Right cardiac atrium (tissue), 5 donors: ENCODE results near the gene SAMD5. TPM values are rescaled to one million over a fixed set of nuclear protein-coding genes. Genes with fewer than 3 reads are reported as not detected.
A peak's percentile ranks its signal among the peaks of the same experiment; 100 is the strongest.
"Not testable (repeated sequence)": the region's sequence is repeated elsewhere in the genome, so short reads cannot be mapped to it uniquely, and the experiment has no call there.

Source experiments
- ATAC-seq, 2 donors: fragments of 200-7000 bp; cut with Tn5 transposase; one replicate each; pipeline versions ENCODE4 v1.8.0 to v1.9.1; 2020; ENCODE audit warnings: moderate library complexity in 2 of 2, mild to moderate bottlenecking in 1 of 2
- DNase-seq, 3 donors: peaks; one replicate each; pipeline ENCODE4 v3.0.0-alpha.2; 2020
- H3K27ac ChIP-seq: one replicate; pipeline ENCODE4 v1.5.1; 2013; ENCODE audit warnings: mild to moderate bottlenecking, low read length, control low read depth, moderate library complexity
- H3K27me3 ChIP-seq: one replicate; pipeline ENCODE4 v1.6.1; 2013; ENCODE audit not compliant: control insufficient read depth, insufficient read depth
- H3K4me1 ChIP-seq: one replicate; pipeline ENCODE4 v1.6.1; 2013; ENCODE audit warnings: low read length; ENCODE audit not compliant: control insufficient read depth, insufficient read depth
- H3K4me3 ChIP-seq: one replicate; pipeline ENCODE4 v1.5.1; 2013; ENCODE audit warnings: low read length, control low read depth
- H3K9me3 ChIP-seq: one replicate; pipeline ENCODE4 v1.6.1; 2013; ENCODE audit warnings: low read length; ENCODE audit not compliant: control insufficient read depth
- WGBS: extraction: QIAGEN DNeasy Blood & Tissue Kit; methylation state at CpG from one replicate; pipeline ENCODE4 v1.1.7; 2013; 5-methylcytosine and 5-hydroxymethylcytosine counted together
- intact Hi-C, 4 donors: fragments of 100-400 bp; cut with DNase I; formaldehyde crosslinking; loops; one replicate each; pipeline versions ENCODE4 v1.11.0 to v1.14.0; 2022 to 2023
- polyA plus RNA-seq: library from polyadenylated mRNA; stranded (reverse); fragments of 200-250 nt; gene quantifications from one replicate; pipeline ENCODE4 v1.2.3, GENCODE V29; 2013
- total RNA-seq, 4 donors: library from RNA; stranded (reverse); fragmentation: NEBNext Ultra II Directional; extraction: Animal tissue kit (Norgen Biotek cat#: 25700); gene quantifications; one replicate each; pipeline ENCODE4 v1.2.1, GENCODE V29; 2021
- donor health status: healthy with polysubstance abuse.
- donor health status: DM: no; HTN: yes; CAD: no.
- donor health status: DM: no; HTN: no; CAD: no.
- donor health status: DM: no; HTN: yes; CAD: no; lungs with severe emphysema.
- donor health status: DM: yes; HTN: yes; CAD: no.

Gene SAMD5
- total and polyA plus RNA-seq, 5 donors = 1.0 to 2.9 (median 1.8) TPM

- Histone ChIP-seq H3K27ac (no peak overlapping the region), H3K27me3 (no peaks in the 10 kb centered on the region), H3K4me1 (no peaks in the 10 kb centered on the region), H3K4me3 (no peak overlapping the region), H3K9me3 (no peaks in the 10 kb centered on the region)
- DNase-seq = no peak
- intact Hi-C loops = no loop called here
- no peak for ATAC-seq
Observed at GRCh38 chr6:147528511-147529145, 20.1 kb downstream of the SAMD5 start.

GRCh38 chr6:147530132-147531060 is 21.9 kb downstream of the SAMD5 start:
- Histone ChIP-seq H3K9me3 (no peaks in the 10 kb centered on the region), H3K27me3 (no peaks in the 10 kb centered on the region), H3K4me3 (no peak overlapping the region), H3K4me1 (no peaks in the 10 kb centered on the region), H3K27ac (no peak overlapping the region)
- no peak for DNase-seq
- ATAC-seq = no peak
- 58% methylated on average over 13 of the region's 13 CpGs for WGBS
- intact Hi-C loops = no loop called here

- ATAC-seq = no peak
- intact Hi-C loops = no loop called here
- 95% methylated on average over 2 of the region's 2 CpGs for WGBS
Observed at GRCh38 chr6:147531321-147531720, 22.8 kb downstream of the SAMD5 start.

GRCh38 chr6:147534116-147534860 is 25.8 kb downstream of the SAMD5 start:
- Histone ChIP-seq H3K4me1 (no peaks in the 10 kb centered on the region), H3K9me3 (no peaks in the 10 kb centered on the region), H3K4me3 (no peak overlapping the region), H3K27me3 (no peaks in the 10 kb centered on the region), H3K27ac (no peak overlapping the region)
- ATAC-seq (no peak), DNase-seq (no peak)
- WGBS = 92% methylated on average over 13 of the region's 13 CpGs
- intact Hi-C loops = no loop called here

More at GRCh38 chr6:147531321-147531720, 22.8 kb downstream of the SAMD5 start:
- H3K9me3 ChIP-seq = no peaks in the 10 kb centered on the region
- H3K27ac ChIP-seq = no peak overlapping the region
- no peaks in the 10 kb centered on the region for H3K27me3 ChIP-seq
- no peak overlapping the region for H3K4me3 ChIP-seq
- no peaks in the 10 kb centered on the region for H3K4me1 ChIP-seq
- DNase-seq = peak in 1 of 3 donors; percentile 29

GRCh38 chr6:147538821-147539220 is 30.3 kb downstream of the SAMD5 start:
- no peak for DNase-seq
- 93% methylated on average over 6 of the region's 6 CpGs for WGBS
- intact Hi-C loops = no loop called here
- no peak overlapping the region for H3K4me3 ChIP-seq
- H3K27me3 ChIP-seq = no peaks in the 10 kb centered on the region
- H3K4me1 ChIP-seq = no peaks in the 10 kb centered on the region
- no peak overlapping the region for H3K27ac ChIP-seq
- ATAC-seq = no peak
- H3K9me3 ChIP-seq = no peaks in the 10 kb centered on the region

GRCh38 chr6:147540075-147540474 is 31.6 kb downstream of the SAMD5 start:
- Histone ChIP-seq H3K27ac (no peak overlapping the region), H3K4me1 (no peaks in the 10 kb centered on the region), H3K27me3 (no peaks in the 10 kb centered on the region), H3K4me3 (no peak overlapping the region), H3K9me3 (no peaks in the 10 kb centered on the region)
- intact Hi-C loops = no loop called here
- DNase-seq = no peak
- 79% methylated on average over 5 of the region's 5 CpGs for WGBS
- ATAC-seq = no peak

GRCh38 chr6:147542436-147542835 is 33.9 kb downstream of the SAMD5 start:
- H3K9me3 ChIP-seq = not testable (repeated sequence)
- whole genome bisulfite sequencing = 89% methylated on average over 4 of the region's 4 CpGs

GRCh38 chr6:147544420-147544819 is 35.9 kb downstream of the SAMD5 start:
- WGBS = 81% methylated on average over 2 of the region's 2 CpGs
- no peak overlapping the region for H3K27ac ChIP-seq
- DNase-seq (no peak), ATAC-seq (no peak)
- H3K4me3 ChIP-seq = no peak overlapping the region
- no peaks in the 10 kb centered on the region for H3K27me3 ChIP-seq
- no peaks in the 10 kb centered on the region for H3K9me3 ChIP-seq
- H3K4me1 ChIP-seq = no peaks in the 10 kb centered on the region
- intact Hi-C loops = no loop called here

More at GRCh38 chr6:147542436-147542835, 33.9 kb downstream of the SAMD5 start:
- H3K27me3 ChIP-seq, H3K4me1 ChIP-seq, H3K4me3 ChIP-seq, DNase-seq, intact Hi-C loops, ATAC-seq, H3K27ac ChIP-seq: not testable (repeated sequence)

GRCh38 chr6:147546501-147547368 is 38.2 kb downstream of the SAMD5 start:
- H3K9me3 ChIP-seq = no peaks in the 10 kb centered on the region
- 54% methylated on average over 6 of the region's 6 CpGs for WGBS
- no peak for DNase-seq
- ATAC-seq = peak in 1 of 2 donors; percentile 42
- H3K27ac ChIP-seq = peak overlapping the region; percentile 36
- H3K27me3 ChIP-seq = no peaks in the 10 kb centered on the region
- no peak overlapping the region for H3K4me3 ChIP-seq
- no peaks in the 10 kb centered on the region for H3K4me1 ChIP-seq
- intact Hi-C loops = no loop called here

- H3K9me3 ChIP-seq = no peaks in the 10 kb centered on the region
- WGBS = 51% methylated on average over 10 of the region's 10 CpGs
- H3K4me1 ChIP-seq = no peaks in the 10 kb centered on the region
- intact Hi-C loops = no loop called here
- DNase-seq = no peak
- peak overlapping the region; percentile 36 for H3K27ac ChIP-seq
- H3K27me3 ChIP-seq = no peaks in the 10 kb centered on the region
- peak in 1 of 2 donors; percentile 33 for ATAC-seq
- H3K4me3 ChIP-seq = no peak overlapping the region
Observed at GRCh38 chr6:147547369-147547902, 38.9 kb downstream of the SAMD5 start.
